Subcutaneous abdominal adipose tissue (tissue), 5 donors: ENCODE data around the gene VSNL1.
"Not testable (repeated sequence)": the region's sequence is repeated elsewhere in the genome, so short reads cannot be mapped to it uniquely, and the experiment has no call there.

Experiments
- H3K27ac ChIP-seq: one replicate; pipeline ENCODE4 v1.7.0; 2013; ENCODE audit warnings: low read depth, mild to moderate bottlenecking, inconsistent platforms, low read length, moderate library complexity
- H3K27me3 ChIP-seq, 5 donors: one replicate each; pipeline ENCODE4 v1.7.0; 2013; ENCODE audit warnings: low read length in 5 of 5, inconsistent platforms in 1 of 5; ENCODE audit not compliant: control insufficient read depth in 5 of 5, insufficient read depth in 4 of 5
- H3K36me3 ChIP-seq, 5 donors: one replicate each; pipeline ENCODE4 v1.7.0; 2013; ENCODE audit warnings: low read length in 5 of 5; ENCODE audit not compliant: control insufficient read depth in 5 of 5, insufficient read depth in 5 of 5
- H3K4me1 ChIP-seq, 5 donors: one replicate each; pipeline ENCODE4 v1.7.0; 2013; ENCODE audit warnings: low read length in 5 of 5, mild to moderate bottlenecking in 3 of 5, moderate library complexity in 1 of 5; ENCODE audit not compliant: control insufficient read depth in 5 of 5, insufficient read depth in 5 of 5
- H3K4me3 ChIP-seq, 5 donors: one replicate each; pipeline ENCODE4 v1.7.0; 2013; ENCODE audit warnings: low read length in 5 of 5, low read depth in 1 of 5
- H3K9ac ChIP-seq, 5 donors: one replicate each; pipeline ENCODE4 v1.7.0; 2013; ENCODE audit warnings: low read length in 5 of 5, mild to moderate bottlenecking in 4 of 5, moderate library complexity in 3 of 5
- H3K9me3 ChIP-seq, 5 donors: one replicate each; pipeline ENCODE4 v1.7.0; 2013; ENCODE audit warnings: low read length in 5 of 5; ENCODE audit not compliant: control insufficient read depth in 5 of 5
- donor health status: healthy.
- donor health status: healthy.
- donor health status: healthy.
- donor health status: healthy.
- donor health status: healthy.

The VSNL1 gene

DNA sequence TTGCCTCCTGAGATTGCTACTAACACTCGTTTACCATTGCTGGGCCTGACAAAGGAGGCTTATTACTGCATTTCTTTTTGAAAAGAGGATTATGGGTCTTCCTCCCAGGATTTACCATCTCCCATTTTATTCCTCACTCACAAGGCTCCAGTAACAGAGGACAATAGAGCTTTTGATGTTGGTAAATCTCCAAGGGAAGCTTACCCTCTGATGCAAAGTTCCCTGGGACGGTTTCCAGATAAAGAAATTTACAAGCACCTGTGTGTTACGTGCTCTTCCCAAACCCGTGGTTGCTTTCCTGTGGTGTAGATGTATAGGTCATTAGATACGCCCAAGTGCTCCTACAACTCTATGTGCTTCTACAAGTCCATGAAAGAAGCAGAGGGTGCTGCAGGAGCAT is 17.1 kb downstream of the VSNL1 start:
- no peaks in the 10 kb centered on the region for H3K36me3 ChIP-seq
- no peak overlapping the region for H3K4me3 ChIP-seq
- no peak overlapping the region for H3K27ac ChIP-seq
- H3K9ac ChIP-seq: no peak overlapping the region
- no peaks in the 10 kb centered on the region for H3K9me3 ChIP-seq
- H3K4me1 ChIP-seq: no peaks in the 10 kb centered on the region
- no peaks in the 10 kb centered on the region for H3K27me3 ChIP-seq

DNA sequence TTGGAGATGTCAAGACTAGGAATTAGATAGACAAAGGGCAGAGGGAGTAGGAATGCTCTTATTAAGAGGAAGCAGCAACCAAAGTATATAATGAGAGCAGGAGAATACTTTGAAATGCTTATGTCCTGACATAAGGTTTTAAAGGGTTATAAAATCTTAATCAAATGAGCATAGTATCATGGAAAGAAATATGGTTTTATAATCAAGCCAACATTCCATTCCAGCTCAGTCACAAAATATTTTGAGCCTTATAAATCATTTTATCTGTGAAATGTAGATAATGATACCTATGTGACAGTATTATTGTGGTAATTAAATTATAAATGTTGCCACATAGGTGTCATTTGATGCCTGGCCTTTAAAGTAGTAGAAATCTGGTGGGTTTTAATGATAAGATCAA is 17.6 kb downstream of the VSNL1 start:
- Histone ChIP-seq H3K4me3 (no peak overlapping the region), H3K36me3 (no peaks in the 10 kb centered on the region), H3K9ac (no peak overlapping the region), H3K27ac (no peak overlapping the region), H3K9me3 (no peaks in the 10 kb centered on the region), H3K4me1 (no peaks in the 10 kb centered on the region), H3K27me3 (no peaks in the 10 kb centered on the region)

DNA sequence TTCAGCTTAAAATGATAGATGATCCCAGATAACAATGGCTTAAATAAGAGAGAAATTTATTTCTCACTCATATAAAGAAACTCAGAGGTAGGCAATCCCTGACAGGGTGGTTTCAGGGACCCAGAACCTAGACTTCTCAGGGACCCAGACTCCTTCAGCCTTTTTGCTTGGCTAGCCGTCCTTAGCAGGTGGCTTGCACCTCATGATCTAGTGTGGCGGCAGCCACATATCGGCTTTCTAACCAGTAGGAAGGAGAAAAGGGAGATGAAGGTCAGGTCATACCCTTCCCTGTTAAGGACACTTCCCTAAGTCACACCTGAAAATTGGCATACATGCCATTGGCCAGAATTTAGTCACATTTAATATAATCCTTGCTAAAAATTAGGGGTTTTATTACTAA is 18.4 kb downstream of the VSNL1 start:
- Histone ChIP-seq H3K4me3 (no peak overlapping the region), H3K4me1 (no peaks in the 10 kb centered on the region), H3K36me3 (no peaks in the 10 kb centered on the region), H3K27ac (no peak overlapping the region), H3K27me3 (no peaks in the 10 kb centered on the region), H3K9ac (no peak overlapping the region), H3K9me3 (no peaks in the 10 kb centered on the region)

DNA sequence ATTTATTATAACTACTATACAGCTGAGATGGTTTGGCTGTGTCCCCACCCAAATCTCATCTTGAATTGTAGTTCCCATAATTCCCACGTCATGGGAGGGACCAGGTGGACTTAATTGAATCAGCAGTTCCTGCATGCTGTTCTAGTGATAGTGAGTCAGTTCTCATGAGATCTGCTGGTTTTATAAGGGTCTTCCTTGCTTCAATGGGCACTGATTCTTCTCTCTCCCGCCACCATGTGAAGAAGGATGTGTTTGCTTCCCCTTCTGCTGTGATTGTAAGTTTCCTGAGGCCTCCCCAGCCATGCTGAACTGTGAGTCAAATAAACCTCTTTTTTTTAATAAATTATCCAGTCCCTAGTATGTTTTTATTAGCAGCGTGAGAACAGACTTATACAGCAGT is 25.2 kb downstream of the VSNL1 start:
- H3K4me3 ChIP-seq, H3K9me3 ChIP-seq, H3K27ac ChIP-seq, H3K9ac ChIP-seq, H3K4me1 ChIP-seq, H3K36me3 ChIP-seq, H3K27me3 ChIP-seq: not testable (repeated sequence)

DNA sequence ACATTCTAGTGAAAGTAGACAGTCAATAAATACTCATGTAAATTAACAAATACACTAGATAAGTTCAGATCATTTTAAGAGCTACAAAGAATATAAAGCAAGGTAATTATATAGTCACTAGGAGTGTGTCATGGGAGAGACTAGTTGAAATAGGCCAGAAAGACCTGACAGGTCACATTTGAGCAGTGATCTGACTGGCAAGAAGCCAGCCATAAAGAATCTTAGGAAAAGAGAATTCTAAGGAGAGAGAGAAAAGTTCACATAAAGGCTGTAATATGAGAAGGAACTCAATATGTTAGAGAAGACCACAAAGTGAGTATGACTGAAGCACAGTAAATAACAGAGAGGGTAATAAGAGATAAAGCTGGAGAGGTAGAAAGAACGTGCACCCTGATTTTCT is 31.2 kb downstream of the VSNL1 start:
- no peaks in the 10 kb centered on the region for H3K36me3 ChIP-seq
- no peak overlapping the region for H3K27ac ChIP-seq
- H3K4me3 ChIP-seq: no peak overlapping the region
- H3K9me3 ChIP-seq: no peaks in the 10 kb centered on the region
- no peaks in the 10 kb centered on the region for H3K4me1 ChIP-seq
- H3K9ac ChIP-seq: no peak overlapping the region
- no peaks in the 10 kb centered on the region for H3K27me3 ChIP-seq

DNA sequence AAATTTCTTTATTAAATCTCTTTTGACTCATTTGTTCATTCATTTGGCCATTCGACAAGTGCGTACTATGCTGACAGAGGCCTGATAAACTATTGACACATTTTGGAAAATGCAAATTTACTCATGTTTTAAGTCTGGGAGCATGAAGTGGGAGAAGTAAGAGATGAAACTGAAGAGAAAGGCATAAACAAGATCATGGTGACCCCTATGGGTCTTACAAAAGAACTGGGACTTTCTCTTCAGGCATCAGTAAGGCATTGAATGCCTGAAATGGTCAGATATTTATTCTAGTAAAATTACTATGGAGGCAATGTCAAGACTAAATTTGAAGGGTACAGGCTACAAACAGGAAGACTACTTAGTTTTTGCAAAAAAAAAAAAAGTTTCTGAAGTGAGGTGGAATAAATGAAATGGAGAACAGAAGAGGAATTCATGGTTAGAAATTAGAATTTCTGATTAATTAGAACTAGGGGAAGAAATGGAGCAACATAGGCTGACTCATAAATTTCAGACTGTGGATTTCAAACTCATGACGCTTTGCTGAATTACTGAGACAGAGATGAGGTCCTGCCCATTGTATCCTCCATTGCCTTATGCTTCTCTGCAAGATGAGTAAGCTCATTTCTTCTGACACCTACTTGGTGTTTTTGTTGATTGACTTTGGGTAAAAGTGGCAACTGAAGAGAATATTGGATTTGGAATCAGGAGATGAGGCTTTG is 32.7 kb downstream of the VSNL1 start:
- H3K27me3 ChIP-seq: no peaks in the 10 kb centered on the region
- H3K4me3 ChIP-seq: no peak overlapping the region
- H3K27ac ChIP-seq: no peak overlapping the region
- H3K4me1 ChIP-seq: no peaks in the 10 kb centered on the region
- no peaks in the 10 kb centered on the region for H3K9me3 ChIP-seq
- H3K36me3 ChIP-seq: no peaks in the 10 kb centered on the region
- H3K9ac ChIP-seq: no peak overlapping the region

GRCh38 chr2:17573804-17574175 is 33.3 kb downstream of the VSNL1 start:
- H3K4me3 ChIP-seq: no peak overlapping the region
- H3K27ac ChIP-seq: no peak overlapping the region
- H3K27me3 ChIP-seq: no peaks in the 10 kb centered on the region
- no peaks in the 10 kb centered on the region for H3K9me3 ChIP-seq
- H3K4me1 ChIP-seq: no peaks in the 10 kb centered on the region
- H3K9ac ChIP-seq: no peak overlapping the region
- no peaks in the 10 kb centered on the region for H3K36me3 ChIP-seq

- no peaks in the 10 kb centered on the region for H3K36me3 ChIP-seq
- H3K9ac ChIP-seq: no peak overlapping the region
- H3K27me3 ChIP-seq: no peaks in the 10 kb centered on the region
- H3K4me1 ChIP-seq: no peaks in the 10 kb centered on the region
- H3K9me3 ChIP-seq: no peaks in the 10 kb centered on the region
- H3K27ac ChIP-seq: no peak overlapping the region
- no peak overlapping the region for H3K4me3 ChIP-seq
These were observed 34.0 kb downstream of the VSNL1 start for GRCh38 chr2:17574406-17575073.

- Histone ChIP-seq H3K4me1 (no peaks in the 10 kb centered on the region), H3K27me3 (peaks cover 0 to 3% (median 0%) of the 10 kb centered on the region in 5 donors), H3K36me3 (no peaks in the 10 kb centered on the region), H3K27ac (no peak overlapping the region), H3K9ac (no peak overlapping the region), H3K4me3 (no peak overlapping the region), H3K9me3 (no peaks in the 10 kb centered on the region)
These were observed 36.3 kb downstream of the VSNL1 start for GRCh38 chr2:17576802-17577201.

DNA sequence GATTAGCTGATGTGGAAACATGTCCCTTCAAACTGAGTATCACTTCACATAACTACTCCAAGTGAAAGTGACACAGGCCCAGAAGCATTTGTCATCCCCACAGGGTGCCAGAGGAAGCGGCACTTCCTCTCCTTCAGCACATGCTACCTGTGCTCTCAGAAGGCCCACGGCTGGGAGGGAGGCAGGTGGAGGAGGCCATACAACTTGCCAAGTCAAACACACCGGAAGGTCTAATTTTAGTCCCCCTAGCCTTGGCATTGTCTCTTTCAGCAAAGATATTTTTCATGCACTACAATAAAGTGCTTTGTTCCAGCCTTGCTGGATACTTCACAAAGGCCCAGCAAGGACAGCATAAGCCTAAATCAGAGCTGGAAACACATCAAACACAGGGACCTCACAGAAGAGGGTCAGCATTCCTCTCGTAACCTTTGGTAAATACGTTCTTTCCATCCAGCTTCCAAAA is 38.0 kb downstream of the VSNL1 start:
- Histone ChIP-seq H3K27ac (no peak overlapping the region), H3K9me3 (no peaks in the 10 kb centered on the region), H3K9ac (no peak overlapping the region), H3K4me1 (no peaks in the 10 kb centered on the region), H3K4me3 (no peak overlapping the region), H3K27me3 (peaks cover 0 to 3% (median 0%) of the 10 kb centered on the region in 5 donors), H3K36me3 (no peaks in the 10 kb centered on the region)
